HG03045 (cell line): Measurements from ENCODE around the gene NLRP1.

Source experiments
- ATAC-seq: cut with Tn5 transposase; IDR thresholded peaks from one replicate; pipeline ENCODE4 v1.9.1; 2021; ENCODE audit warnings: mild to moderate bottlenecking, moderate library complexity; ENCODE audit not compliant: unreplicated experiment

NLRP1 gene

DNA sequence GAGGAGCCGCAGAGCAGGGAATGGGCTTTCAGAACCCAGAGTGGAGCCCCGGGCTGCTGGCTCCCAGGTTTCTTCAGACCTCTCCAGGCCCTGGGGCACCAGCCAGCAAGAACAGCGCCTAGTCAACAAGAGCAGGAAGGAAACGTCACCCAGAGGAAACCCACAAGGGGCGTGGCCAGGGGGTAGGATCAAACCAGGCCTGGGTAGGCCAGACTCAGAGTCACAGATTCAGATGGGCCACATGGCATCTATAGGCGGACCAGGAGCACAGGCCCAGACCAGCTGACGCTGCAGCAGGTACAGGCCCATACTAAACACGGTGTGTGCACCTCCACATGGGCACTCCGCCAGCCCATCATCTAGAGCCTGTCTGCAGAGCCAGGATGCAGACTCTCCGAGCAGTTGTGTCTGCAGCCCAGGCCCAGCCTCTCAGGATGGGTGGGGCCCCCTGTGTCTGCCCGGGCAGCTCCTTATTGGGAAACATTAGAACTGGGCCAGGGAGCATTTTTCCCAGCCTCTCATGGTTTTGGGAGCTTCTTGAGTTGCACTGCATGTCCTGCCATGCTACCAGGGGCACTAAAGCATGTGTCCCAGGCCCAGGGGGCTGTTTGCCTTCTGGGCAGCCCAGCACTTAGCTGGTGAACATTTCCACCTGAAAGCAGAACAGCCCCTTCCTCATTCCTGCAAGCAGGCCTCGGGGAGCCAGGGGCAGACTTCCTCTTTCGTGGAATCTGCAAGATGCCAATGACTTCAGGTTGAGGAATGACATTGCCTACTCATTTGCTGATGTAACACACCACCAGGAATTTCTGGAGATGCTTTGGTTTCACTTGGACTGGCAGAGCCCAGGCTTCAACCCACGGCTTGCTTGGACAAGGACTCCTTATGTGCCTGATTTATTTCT, at the start of gene NLRP1:
Gene NLRP1, minus strand, starts transcription at position 127 of the 904 bp plus-strand sequence. CDS start 552 bp downstream, outside the sequence.
- peak; percentile 81 for ATAC-seq

DNA sequence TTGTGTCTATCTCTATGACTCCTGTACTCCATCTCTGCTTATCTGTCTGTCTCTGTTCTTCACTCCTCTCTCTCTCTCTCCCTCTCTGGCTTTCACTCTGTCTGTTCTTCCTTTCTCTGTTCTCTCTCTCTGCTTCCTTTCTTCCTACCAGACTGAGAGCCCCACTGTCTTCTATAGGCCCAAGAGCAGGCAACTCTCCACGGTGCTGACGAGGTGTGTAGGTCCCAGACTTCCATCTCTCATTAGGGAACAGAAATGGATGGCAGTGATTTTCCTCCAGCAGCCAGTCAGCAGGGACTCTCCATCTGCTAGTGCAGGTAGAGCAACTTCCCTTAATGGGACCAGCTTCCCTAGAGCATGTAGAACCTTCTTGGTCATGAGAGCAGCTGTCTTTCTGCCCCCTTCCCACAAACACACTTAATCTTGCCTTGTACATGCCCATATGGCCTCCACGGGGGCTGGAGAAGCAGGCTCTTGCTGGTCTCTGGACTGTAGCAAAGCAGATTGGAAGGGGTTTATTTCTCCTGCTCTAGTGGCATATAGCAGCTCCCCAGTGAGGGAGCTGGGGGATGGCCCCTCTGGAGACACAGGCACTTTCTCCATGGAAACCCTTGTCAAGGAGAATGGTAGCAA, 47.8 kb upstream of the NLRP1 start:
- no peak for ATAC-seq

DNA sequence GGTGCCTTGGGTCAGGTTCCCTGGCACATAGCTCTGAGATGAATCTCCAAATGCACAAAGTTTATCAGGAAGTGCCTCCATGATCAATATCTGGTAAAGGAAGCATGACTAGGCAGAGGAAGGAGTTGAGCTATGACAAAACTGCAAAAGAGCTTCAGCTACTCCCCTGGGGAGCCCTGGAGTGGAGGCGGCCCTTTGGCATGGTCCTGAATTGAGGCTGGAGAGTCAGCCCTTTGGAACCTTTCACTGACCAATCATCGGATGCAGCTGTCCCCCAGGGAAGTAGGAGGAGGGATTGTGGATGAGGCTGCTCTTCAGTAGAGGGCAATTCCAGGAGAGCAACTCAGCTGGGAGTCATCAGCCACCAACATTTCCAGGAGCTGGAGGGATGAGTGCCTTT, 46.1 kb upstream of the NLRP1 start:
- no peak for ATAC-seq

DNA sequence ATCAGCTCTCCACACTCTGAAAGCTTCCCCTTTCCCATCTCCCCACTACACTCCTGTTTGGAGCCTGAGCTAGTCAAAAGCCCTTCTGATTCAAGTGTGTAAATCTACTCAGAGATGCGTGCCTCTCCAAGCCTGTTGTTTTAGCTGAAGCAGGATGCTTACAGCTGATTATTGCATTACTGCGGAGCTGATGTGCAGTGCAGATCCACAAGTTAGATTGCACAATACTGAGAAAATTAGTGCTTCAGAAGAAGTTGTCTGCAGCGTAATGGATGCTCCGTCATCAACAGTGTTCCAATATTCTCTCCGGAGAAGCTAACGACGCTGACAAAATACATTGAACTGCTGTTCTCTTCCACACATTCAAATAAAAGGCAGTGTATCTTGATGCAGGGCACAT, 44.8 kb upstream of the NLRP1 start:
- ATAC-seq = no peak

DNA sequence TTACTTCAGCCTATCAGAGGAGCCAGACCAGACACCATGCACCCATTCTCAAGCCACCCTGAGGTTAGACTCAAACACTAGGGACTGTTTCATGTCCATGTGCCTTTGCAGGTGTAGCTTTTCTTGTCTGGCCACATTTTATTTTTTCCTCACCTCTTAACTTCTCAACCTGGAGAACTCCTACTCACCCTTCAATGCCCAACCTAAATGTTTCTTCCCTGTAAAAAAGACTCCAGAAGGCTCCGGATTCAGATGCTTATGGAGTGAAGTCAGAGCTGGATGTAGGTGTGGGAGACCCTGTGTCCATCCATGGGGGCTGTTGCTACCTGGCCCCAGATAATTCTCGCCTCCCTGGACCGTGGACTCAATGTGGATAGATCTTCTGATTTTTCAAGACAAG, 44.0 kb upstream of the NLRP1 start:
- no peak for ATAC-seq

DNA sequence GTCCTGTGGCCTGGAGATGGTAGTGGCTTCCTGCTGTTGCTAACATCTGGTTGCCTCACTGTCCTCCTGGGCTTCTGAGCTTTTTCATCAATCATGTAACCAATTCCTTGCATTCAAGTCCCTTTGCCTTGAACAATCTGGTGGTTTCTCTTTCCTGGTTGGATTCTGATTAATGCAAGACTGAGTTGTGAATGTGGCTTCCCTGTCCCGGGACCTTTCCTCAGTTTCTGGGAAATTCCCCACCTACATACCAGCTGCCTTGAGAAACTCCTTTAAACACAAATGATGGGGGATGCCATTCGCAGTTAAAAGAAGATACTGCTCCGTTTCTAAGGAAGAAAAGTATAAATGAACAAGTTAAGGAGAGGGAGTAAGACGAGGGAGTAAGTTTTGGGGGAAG, 39.9 kb upstream of the NLRP1 start:
- ATAC-seq = no peak

DNA sequence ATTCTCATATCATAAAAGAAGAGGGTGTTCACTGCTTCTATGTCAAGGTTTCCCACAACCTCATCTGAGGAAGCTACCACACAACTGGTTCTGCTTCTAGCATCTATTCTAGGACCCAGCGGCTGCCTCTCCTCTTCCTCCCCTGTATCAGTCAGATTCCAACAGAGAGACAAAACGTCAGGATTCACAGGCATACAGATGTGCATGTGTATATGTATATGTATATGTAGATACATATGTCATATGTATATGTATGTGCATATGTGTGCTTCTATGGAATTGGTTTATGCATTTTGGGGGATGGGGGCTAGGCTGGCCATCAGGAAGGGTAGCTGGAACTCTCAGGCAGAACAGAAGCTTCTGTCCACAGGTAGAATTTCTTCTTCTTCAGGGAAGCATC, 37.4 kb upstream of the NLRP1 start:
- ATAC-seq = no peak

DNA sequence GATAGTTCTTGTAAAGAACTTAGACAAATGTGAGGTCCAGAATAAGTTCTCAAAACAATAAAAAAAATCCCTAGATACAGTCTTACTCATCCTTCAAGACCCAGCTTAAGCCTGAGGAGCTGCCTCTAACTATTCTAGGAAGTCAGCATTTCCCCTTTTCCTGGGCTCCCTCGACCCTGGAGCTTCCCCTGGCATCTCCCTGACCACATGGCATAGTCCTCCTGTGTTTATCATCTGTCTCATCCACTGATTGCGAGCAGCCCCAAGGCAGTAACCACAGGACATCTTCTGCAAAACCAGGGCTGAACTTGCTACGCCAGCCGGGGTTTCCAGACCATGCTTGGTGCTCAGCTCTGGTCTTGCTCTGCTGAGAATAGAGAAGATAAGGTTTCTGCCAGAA, 36.7 kb upstream of the NLRP1 start:
- ATAC-seq = no peak

DNA sequence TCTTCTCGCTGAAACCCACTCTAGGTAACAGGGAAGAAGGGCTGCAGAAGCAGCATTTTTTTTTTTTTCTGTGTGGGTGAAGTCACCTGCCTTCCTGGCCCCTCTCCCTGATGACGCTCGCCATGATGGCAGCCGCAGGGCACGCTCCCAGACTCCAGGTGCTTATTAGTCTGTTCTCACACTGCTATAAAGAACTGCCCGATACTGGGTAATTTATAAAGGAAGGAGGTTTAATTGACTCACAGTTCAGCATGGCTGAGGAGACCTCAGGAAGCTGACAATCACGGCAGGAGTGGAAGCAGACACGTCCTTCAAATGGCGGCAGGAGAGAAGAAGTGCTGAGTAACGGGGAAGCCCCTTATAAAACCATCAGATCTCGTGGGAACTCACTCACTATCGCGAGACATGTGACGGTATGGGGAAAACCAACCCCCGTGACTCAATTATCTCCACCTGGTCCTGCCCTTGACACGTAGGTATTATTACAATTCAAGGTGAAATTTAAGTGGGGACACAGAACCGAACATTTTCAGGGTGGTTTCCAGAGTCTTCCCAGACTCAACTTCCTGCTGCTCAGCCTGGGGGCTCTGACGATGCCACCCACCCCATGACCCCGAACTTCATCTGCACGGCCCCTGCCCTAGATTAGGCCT, 34.9 kb upstream of the NLRP1 start:
- no peak for ATAC-seq

DNA sequence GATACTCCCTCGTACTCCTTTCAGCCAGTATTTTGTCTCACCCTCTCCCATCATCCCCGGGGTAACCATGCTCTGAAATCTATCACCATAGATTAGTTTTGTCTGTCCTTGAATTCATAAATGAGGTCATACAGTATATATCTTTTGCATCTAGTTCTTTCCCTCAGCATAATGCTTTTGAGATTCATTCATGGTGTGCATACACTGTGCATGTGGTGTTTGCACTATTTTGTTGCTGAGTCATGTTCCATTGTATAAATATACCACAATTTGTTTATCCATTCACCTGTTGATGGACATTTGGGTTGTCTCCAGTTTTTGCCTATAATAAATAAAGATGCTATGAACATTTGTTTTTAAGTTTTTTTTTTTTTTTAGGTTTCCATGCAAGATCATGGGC, 34.2 kb upstream of the NLRP1 start:
- no peak for ATAC-seq

DNA sequence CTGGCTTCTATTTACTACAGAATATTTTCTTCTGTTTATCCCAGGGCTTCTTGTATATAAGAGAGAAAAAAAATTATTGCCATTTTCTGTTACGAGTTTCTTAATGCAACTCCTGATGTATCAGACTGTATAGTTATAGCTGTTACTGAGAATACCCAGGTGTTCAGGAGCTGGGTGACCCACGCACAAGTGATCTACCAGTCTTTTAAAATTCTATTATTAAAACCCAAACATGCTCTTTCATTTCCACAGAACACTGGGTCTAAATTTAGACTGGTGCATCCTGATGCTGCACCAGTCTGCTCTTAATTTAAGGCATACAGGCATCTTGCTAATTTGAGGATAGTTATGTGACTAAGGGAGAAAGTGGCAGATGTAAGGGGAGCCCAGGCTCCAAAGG, 31.2 kb upstream of the NLRP1 start:
- no peak for ATAC-seq

DNA sequence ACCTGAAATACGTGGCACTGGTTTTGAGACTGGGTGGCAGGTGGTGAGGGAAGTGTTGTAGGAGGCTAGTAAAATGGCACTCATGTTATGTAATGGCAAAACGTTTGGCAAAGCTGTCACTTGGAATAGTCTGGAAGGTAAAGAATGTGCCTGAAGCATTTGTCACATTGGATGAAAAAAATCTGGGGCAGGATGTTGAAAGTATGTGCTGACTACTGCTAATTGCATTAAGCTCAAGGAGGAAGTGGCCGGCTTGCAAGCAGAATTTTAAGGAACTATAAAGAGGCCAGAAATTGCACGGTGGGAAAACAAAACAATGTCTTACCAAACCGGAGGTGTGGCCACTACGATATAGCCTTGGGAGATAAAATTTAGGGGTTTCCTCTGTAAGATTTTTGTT, 26.6 kb upstream of the NLRP1 start:
- no peak for ATAC-seq

DNA sequence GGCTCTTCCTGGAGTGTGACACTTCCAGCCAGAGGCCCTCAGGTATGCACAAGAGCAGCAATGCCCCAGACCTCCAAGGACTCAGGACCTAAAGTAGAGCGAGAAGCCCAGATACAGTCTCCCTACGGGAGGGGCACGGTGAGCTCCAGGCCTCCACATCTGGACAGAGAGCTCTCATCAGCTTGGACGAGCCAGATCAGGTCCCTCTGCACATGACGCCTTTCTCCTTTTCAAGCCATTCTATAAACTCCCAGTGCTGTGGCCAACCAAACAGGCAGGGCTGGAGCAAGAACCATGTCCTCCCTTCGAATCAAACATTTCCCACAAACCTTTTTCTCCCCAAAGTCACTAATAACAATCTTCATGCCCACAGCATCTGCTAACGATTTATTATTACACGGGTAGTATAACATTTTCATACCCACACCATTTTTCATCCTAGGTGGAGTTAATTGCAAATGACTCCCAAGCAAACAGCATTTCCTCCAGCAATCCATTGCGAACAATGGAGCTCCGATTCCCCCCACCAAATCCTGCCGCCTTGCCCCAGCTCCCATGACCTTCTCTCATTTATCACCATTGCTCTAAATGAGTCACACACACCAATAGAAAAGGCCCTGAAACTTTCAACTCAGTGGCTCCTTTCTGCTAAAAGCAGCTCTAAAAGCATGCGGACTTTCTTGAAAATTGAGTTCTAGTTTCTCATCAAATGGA, 24.2 kb upstream of the NLRP1 start:
- ATAC-seq = no peak

DNA sequence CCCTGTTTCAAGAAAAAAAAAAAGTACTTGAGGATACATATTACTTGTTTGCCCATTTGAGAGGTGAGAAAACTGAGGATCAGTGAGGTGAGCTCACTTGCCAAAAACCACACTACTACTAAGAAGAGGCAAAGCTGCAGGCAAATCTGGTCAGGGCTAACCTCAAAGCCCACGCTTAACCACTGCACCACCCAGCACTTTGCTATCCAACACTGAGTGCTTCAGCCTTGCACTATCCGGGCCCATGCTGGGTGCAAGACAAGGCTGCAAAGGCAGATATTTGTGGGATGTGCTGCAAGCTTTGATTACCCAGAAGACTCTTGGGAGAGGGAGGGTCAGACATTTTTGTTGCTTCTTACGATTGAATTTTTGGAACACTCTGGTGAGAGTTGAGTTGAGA, 23.6 kb upstream of the NLRP1 start:
- no peak for ATAC-seq

DNA sequence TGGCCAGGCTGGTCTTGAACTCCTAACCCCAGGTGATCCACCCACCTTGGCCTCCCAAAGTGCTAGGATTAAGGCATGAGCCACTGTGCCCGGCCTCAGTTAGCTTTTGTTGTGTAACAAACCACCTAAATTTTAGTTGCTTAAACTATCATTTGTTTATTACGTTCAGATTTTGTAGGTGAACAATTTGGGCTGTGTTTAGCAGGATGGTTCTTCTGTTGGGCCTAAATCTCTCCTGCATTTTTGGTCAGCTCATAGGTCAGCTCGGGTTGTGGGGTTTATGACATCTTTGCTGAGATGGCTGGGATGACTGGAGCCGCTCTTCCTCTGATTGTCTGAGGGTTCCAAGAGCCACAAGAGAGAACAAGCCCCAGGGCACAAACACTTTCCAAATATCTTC, 21.1 kb upstream of the NLRP1 start:
- no peak for ATAC-seq

DNA sequence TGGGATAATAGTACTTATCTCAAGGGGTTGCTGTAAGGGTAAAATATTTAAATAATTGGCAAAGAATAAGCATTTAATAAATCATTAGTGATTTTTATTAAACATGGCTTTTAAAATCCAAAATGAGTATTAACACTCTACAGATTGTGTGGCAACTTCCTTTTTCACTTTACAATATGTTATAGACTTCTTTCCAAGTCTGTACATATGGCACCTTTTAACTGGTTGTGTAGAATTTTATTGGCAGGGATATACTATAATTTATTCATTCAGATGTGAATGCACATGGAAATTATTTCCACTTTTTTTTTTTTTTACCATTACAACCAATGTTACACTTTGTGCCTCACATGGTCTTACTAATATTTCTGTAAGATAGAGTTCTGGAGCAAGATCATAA, 15.7 kb upstream of the NLRP1 start:
- no peak for ATAC-seq

DNA sequence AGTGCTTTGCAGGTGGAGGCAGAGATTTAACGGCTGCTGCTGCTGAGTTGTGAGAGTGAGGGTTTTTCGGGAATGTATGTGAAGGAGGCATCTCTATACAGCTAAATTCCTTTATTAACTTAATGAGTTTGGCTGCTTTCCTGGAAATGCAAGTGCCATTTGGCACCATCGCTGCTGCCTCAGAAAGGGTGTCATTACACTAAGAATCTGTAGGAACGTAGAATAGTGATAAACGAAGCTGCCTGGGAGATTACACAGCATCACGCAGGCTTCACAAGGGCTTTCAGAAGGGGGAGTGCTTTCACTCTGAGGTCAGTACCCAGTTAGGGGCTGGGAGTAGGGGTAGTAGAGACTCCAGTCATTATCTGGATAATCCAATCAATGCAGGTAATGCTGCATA, 14.1 kb upstream of the NLRP1 start:
- ATAC-seq = no peak

DNA sequence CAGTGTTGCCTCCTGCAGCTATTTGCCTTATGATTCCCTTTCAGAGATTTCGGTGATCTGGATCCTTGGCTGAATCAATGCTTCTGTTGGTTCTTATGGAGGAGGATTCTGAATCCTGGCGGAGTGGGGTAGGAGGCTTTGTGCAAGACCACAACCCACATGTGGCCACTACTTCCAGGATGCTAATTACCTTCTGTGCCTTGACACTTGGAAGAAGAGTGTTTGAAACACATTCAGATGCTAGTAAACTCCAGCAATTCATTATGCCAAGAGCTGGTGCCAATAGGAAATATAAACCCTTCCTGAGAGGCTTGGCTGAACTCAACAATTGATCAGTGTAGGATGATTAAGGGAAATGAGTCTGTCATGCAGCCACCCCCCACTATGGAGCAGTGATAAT, 12.1 kb upstream of the NLRP1 start:
- no peak for ATAC-seq

DNA sequence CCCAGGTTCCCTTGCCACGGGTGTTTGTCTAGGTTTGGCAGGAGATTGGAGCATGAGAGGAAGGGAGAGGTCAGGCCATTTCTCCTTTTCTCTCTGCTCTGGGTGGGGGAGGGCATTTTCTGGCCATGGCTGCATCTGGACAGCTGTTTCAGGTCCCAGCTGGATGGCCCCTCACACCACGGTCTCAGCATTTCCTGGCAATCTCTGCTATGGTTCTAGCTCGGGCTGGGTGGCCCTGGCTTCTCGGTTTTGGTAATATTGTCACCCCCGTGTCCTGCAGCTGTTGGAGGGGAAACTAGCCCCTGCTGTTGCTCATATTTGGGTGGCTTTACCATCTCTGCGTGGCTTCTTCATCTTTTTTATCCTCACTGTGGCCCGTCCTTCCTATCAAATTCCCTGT, 11.5 kb upstream of the NLRP1 start:
- no peak for ATAC-seq

DNA sequence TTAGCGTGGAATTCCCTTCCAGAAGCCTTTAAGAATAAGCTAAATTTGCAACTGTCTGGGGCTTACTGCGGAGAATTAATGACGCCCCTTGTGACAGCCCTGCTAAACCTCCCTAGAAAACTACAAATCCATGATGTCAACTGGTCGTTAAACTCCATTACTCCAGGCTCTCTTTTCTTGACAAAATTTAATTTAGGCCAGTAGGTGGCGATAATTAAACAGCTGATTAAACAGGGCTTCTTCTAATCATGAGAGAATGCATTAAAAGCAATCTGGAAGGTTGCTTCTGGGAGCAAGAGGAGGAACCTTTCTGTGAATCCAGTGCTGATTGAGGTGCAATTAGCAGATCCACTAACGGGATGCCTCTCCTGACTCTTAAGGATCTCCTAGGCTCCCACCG, 8.1 kb upstream of the NLRP1 start:
- ATAC-seq = no peak

DNA sequence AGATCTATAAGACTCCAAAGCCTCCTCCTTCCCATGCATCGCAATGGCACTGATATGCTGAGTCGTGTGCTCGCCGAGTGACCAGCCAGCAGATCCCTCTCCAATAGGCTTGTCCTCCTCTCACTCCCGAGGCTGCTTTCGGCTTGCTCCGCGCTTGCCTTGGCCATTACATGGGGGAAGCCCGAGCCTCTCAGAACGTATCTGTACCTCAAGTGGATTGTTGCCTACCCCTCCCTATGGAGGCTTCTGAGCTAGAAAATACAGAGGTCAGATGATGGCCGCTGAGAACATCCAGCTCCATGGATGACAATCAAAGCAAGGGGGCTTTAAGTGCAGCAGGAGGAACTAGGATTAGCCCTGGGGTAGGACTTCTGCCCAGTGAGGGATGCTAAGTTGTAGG, 7.7 kb upstream of the NLRP1 start:
- no peak for ATAC-seq
